K562 (cell line): ENCODE measurements around the gene HTT-AS. TPM values are rescaled to one million over a fixed set of nuclear protein-coding genes. Genes with fewer than 3 reads are reported as not detected.

Experiments
- ATAC-seq: fragments of 200-7000 bp; cut with Tn5 transposase; 3 replicates; pipeline ENCODE4 v1.9.1; 2020; ENCODE audit warnings: moderate library complexity
- BruUV-seq: library from RNA; stranded (reverse); fragments of 400-500 nt; replicated peaks from 2 replicates; lab custom pipeline; 2021; lab: Mats Ljungman, UMichigan
- CTCF ChIA-PET: fragments of 300-600 bp; formaldehyde crosslinking; extraction: SDS; loops from one replicate; lab custom pipeline; 2021; ENCODE audit warnings: low intra/inter-chr PET ratio; lab: Yijun Ruan, JAX
- POLR2A ChIA-PET: fragments of 300-600, 350-650 bp; sonication (Branson Sonifier 250); formaldehyde crosslinking; extraction: SDS; loops from one replicate; lab custom pipeline; 2021; ENCODE audit warnings: antibody characterized with exemption, inconsistent platforms; lab: Yijun Ruan, JAX
- DNase-seq, 4 experiments: peaks; one replicate each; pipeline versions ENCODE4 v3.0.0 to v3.0.0-alpha.2; 2011 to 2018; ENCODE audit warnings: low spot score in 3 of 4, mixed read lengths in 3 of 4; ENCODE audit errors: extremely low read depth in 1 of 4
- FAIRE-seq: peaks from 2 replicates; lab custom pipeline; 2011; peaks lifted over from hg19 to GRCh38; lab: Jason Lieb, UNC
- H2AFZ ChIP-seq: 2 replicates; pipeline ENCODE4 v1.6.0; 2011; ENCODE audit warnings: low read depth, low read length, control low read depth, inconsistent platforms
- H3K27ac ChIP-seq: fragments of 200-600 bp; 3 replicates; pipeline ENCODE4 v1.8.0; 2011; ENCODE audit warnings: low read depth, mild to moderate bottlenecking, control low read depth, inconsistent platforms, low read length, moderate library complexity, mixed read lengths; ENCODE audit errors: extremely low read depth
- H3K27me3 ChIP-seq, 2 experiments: fragments of 300-600 bp in 1 of 2; 2 replicates in 1 of 2; 3 replicates in 1 of 2; pipeline versions ENCODE4 v1.6.0 to v1.8.0; 2011; ENCODE audit warnings: inconsistent platforms in 2 of 2, low read length in 2 of 2, mild to moderate bottlenecking in 1 of 2, mixed read lengths in 1 of 2, moderate library complexity in 1 of 2; ENCODE audit not compliant: control insufficient read depth in 2 of 2, insufficient read depth in 2 of 2
- H3K36me3 ChIP-seq: fragments of 300-600 bp; 3 replicates; pipeline ENCODE4 v1.8.0; 2011; ENCODE audit warnings: mild to moderate bottlenecking, low read length, inconsistent platforms; ENCODE audit not compliant: control insufficient read depth, insufficient read depth
- H3K4me1 ChIP-seq, 2 experiments: fragments of 200-600 bp in 1 of 2; replicated peaks in 1 of 2; 2 replicates in 1 of 2; 3 replicates in 1 of 2; pipeline versions ENCODE4 v1.5.1 to v1.8.0; 2011; ENCODE audit warnings: inconsistent platforms in 2 of 2, low read length in 2 of 2, mild to moderate bottlenecking in 1 of 2, mixed read lengths in 1 of 2, moderate library complexity in 1 of 2; ENCODE audit not compliant: control insufficient read depth in 2 of 2, insufficient read depth in 2 of 2
- H3K4me2 ChIP-seq: 2 replicates; pipeline ENCODE4 v1.6.1; 2011; ENCODE audit warnings: low read length, control low read depth, inconsistent platforms, mixed read lengths; ENCODE audit not compliant: insufficient read depth
- H3K4me3 ChIP-seq: fragments of 200-600 bp; sonication (generic), shearing (Covaris generic); 2 replicates; pipeline ENCODE4 v1.5.1; 2016; ENCODE audit warnings: control low read depth, inconsistent platforms
- H3K79me2 ChIP-seq: fragments of 200-600 bp; 3 replicates; pipeline ENCODE4 v1.8.0; 2011; ENCODE audit warnings: low read length, inconsistent platforms; ENCODE audit not compliant: control insufficient read depth, insufficient read depth
- H3K9ac ChIP-seq, 2 experiments: 2 replicates each; pipeline versions ENCODE4 v1.6.0 to v1.6.1; 2011; ENCODE audit warnings: low read depth in 2 of 2, low read length in 2 of 2, control low read depth in 1 of 2, inconsistent platforms in 1 of 2, mild to moderate bottlenecking in 1 of 2, mixed read lengths in 1 of 2; ENCODE audit not compliant: insufficient read depth in 1 of 2
- H3K9me1 ChIP-seq: one replicate; pipeline ENCODE4 v1.6.0; 2011; ENCODE audit warnings: inconsistent platforms, mild to moderate bottlenecking, low read length, moderate library complexity; ENCODE audit not compliant: control insufficient read depth, insufficient read depth
- H3K9me3 ChIP-seq: replicated peaks from 2 replicates; pipeline ENCODE4 v1.5.1; 2011; ENCODE audit warnings: low read depth, low read length, inconsistent platforms; ENCODE audit not compliant: control insufficient read depth, insufficient read depth
- H4K20me1 ChIP-seq: replicated peaks from 2 replicates; pipeline ENCODE4 v1.6.1; 2011; ENCODE audit warnings: low read length, inconsistent platforms, mixed read lengths; ENCODE audit not compliant: control insufficient read depth, insufficient read depth
- ETV1 ChIP-seq: fragments of 450-650 bp; conservative IDR thresholded peaks from 2 replicates; pipeline ENCODE4 v1.6.1; 2016; ENCODE audit warnings: missing genetic modification characterization, control low read depth, low read depth, missing compliant biosample characterization
- FOXK1 ChIP-seq: sonication (generic); formaldehyde crosslinking; IDR thresholded peaks from 2 replicates; pipeline ENCODE4 v1.8.0; 2022; ENCODE audit warnings: missing genetic modification reagents, mild to moderate bottlenecking, borderline replicate concordance
- JUNB ChIP-seq: fragments of 450-650 bp; formaldehyde crosslinking; conservative IDR thresholded peaks from 2 replicates; pipeline ENCODE4 v1.4.0; 2020; ENCODE audit warnings: mild to moderate bottlenecking
- MBD2 ChIP-seq: sonication (generic); IDR thresholded peaks from 2 replicates; pipeline ENCODE4 v1.6.1; 2016; ENCODE audit warnings: low read depth, borderline replicate concordance
- MTF1 ChIP-seq: fragments of 250-450 bp; sonication (Bioruptor Pico); IDR thresholded peaks from 2 replicates; pipeline ENCODE4 v1.9.0; 2021; ENCODE audit warnings: moderate library complexity, mild to moderate bottlenecking, inconsistent platforms, borderline replicate concordance
- NFE2 ChIP-seq: IDR thresholded peaks from 2 replicates; pipeline ENCODE4 v1.6.1; 2014; ENCODE audit warnings: antibody characterized with exemption, low read depth
- OTX1 ChIP-seq: fragments of 450-650 bp; formaldehyde crosslinking; IDR thresholded peaks from 2 replicates; pipeline ENCODE4 v1.4.0; 2022; ENCODE audit warnings: mild to moderate bottlenecking
- PML ChIP-seq: IDR thresholded peaks from 2 replicates; pipeline ENCODE4 v1.6.1; 2012; ENCODE audit warnings: low read length, inconsistent platforms
- TCFL5 ChIP-seq: fragments of 250-450 bp; sonication (Bioruptor Pico); conservative IDR thresholded peaks from 2 replicates; pipeline ENCODE4 v1.6.1; 2021; ENCODE audit warnings: mild to moderate bottlenecking, moderate library complexity, matching md5 sums
- TRIM28 ChIP-seq: fragments of 450-650 bp; IDR thresholded peaks from 2 replicates; pipeline ENCODE4 v1.6.1; 2017
- ZNF354B ChIP-seq: fragments of 250-450 bp; sonication (Bioruptor Pico); IDR thresholded peaks from 2 replicates; pipeline ENCODE4 v1.4.0; 2020
- ZNF445 ChIP-seq: fragments of 250-450 bp; sonication (Bioruptor Pico); IDR thresholded peaks from 2 replicates; pipeline ENCODE4 v1.4.0; 2020; ENCODE audit warnings: low read depth, mild to moderate bottlenecking, moderate library complexity
- ZNF583 ChIP-seq: fragments of 250-450 bp; sonication (Bioruptor Pico); IDR thresholded peaks from 2 replicates; pipeline ENCODE4 v1.4.0; 2020
- ZNF76 ChIP-seq: fragments of 250-450 bp; sonication (Bioruptor Pico); IDR thresholded peaks from 2 replicates; pipeline ENCODE4 v1.4.0; 2020; ENCODE audit warnings: mild to moderate bottlenecking, moderate library complexity, borderline replicate concordance
- WGBS: fragments of 100-300 bp; shearing (Covaris generic); methylation state at CpG from one replicate; pipeline ENCODE4 v1.1.6; 2016; ENCODE audit warnings: low coverage, mixed read lengths; ENCODE audit not compliant: insufficient coverage; ENCODE audit errors: missing lambda C conversion rate; 5-methylcytosine and 5-hydroxymethylcytosine counted together
- in situ Hi-C: fragments of 300-500 bp; cut with MboI; formaldehyde crosslinking; loops from 4 replicates; pipeline ENCODE4 v1.15.0; 2018; ENCODE audit warnings: inconsistent platforms, mixed read lengths
- intact Hi-C: fragments of 100-400 bp; cut with micrococcal nuclease; formaldehyde crosslinking; loops from 2 replicates; pipeline ENCODE4 v1.14.2; 2022
- polyA plus RNA-seq, 8 experiments: library from polyadenylated mRNA; depleted of rRNA in 4 of 8; stranded (reverse) in 5 of 8; unstranded in 3 of 8; fragments of >200 nt; fragmentation: Nextera tagmentation in 2 of 8; fragmentation: Illumina TruSeq in 1 of 8; extraction: Ambion mirVana in 2 of 8; extraction: Trizol in 1 of 8; gene quantifications; 2 replicates each; pipeline versions ENCODE4 v1.2.1 to v1.2.3, GENCODE V29; 2011 to 2014; ENCODE audit warnings: inconsistent platforms in 1 of 8, missing spikeins in 1 of 8
- total RNA-seq, 7 experiments: library from RNA; depleted of rRNA in 6 of 7; stranded (reverse); fragments of >200 nt in 6 of 7; fragmentation: Illumina TruSeq in 2 of 7; extraction: Trizol in 2 of 7; gene quantifications; 2 replicates each; pipeline versions ENCODE4 v1.2.1 to v1.2.3, GENCODE V29; 2011 to 2021; ENCODE audit warnings: low replicate concordance in 1 of 7
- TF ChIP-seq, protein P1 (sequence below): fragments of 450-650 bp; IDR thresholded peaks from 2 replicates; pipeline ENCODE4 v1.6.1; 2016; ENCODE audit warnings: antibody characterized with exemption
- TF ChIP-seq, protein P2 (sequence below), 3 experiments: fragments of 200-800 bp in 1 of 3; fragments of 250-450 bp in 1 of 3; fragments of 450-650 bp in 1 of 3; sonication (Bioruptor Pico) in 1 of 3; sonication (Bioruptor generic) in 1 of 3; formaldehyde crosslinking in 1 of 3; IDR thresholded peaks; 2 replicates each; pipeline versions ENCODE4 v1.6.1 to v1.8.0; 2016 to 2022; ENCODE audit warnings: mild to moderate bottlenecking in 2 of 3, missing genetic modification characterization in 2 of 3, missing compliant biosample characterization in 1 of 3, moderate library complexity in 1 of 3
- TF ChIP-seq, protein P3 (sequence below): sonication (generic); formaldehyde crosslinking; IDR thresholded peaks from 2 replicates; pipeline ENCODE4 v1.8.0; 2022; ENCODE audit warnings: mild to moderate bottlenecking, low read depth, missing genetic modification reagents

Gene HTT-AS
- total and polyA plus RNA-seq, 9 of the 15 experiments (the other 6 are each of a cell fraction or from before 2014, with no cell fraction given), result not detected

DNA sequence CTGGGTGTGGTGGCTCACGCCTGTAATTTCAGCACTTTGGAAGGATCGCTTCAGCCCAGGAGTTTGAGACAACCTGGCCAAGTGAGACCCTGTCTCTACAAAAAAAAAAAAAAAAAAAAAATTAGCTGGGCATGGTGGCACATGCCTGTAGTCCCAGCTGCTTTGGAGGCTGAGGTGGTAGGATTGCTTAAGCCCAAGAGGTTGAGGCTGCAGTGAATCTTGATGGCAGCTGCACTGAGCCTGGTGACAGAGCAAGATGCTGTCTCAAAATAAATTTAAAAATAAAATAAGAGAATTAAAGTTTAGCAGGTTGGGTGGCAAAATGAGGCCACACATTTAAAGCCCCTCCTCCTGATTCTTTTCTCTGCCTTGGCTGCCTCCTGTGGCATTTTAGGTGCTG is 47.3 kb upstream of the HTT-AS start:
- Histone ChIP-seq H3K9me1 (no peaks in the 10 kb centered on the region), H3K36me3 (peaks cover 18% of the 10 kb centered on the region; the same call in 2 of the 3 replicates), H3K9ac (no peak overlapping the region), H3K79me2 (no peaks in the 10 kb centered on the region), H3K4me1 (no peaks in the 10 kb centered on the region), H3K27me3 (no peaks in the 10 kb centered on the region), H3K27ac (no peak overlapping the region), H3K4me3 (no peak overlapping the region), H2AFZ (no peak overlapping the region), H4K20me1 (no peaks in the 10 kb centered on the region), H3K9me3 (no peaks in the 10 kb centered on the region), H3K4me2 (no peak overlapping the region)
- ATAC-seq, result no peak
- POLR2A ChIA-PET, result no interaction called here
- in situ Hi-C loops (no loop called here), intact Hi-C loops (no loop called here)
- TF ChIP-seq ZNF445 (no peak), TCFL5 (CRISPR knock-in tag) (no peak), FOXK1 (CRISPR knock-in tag) (no peak), ZNF583 (no peak), MTF1 (CRISPR knock-in tag) (no peak), MBD2 (no peak), NFE2 (no peak), JUNB (no peak), OTX1 (CRISPR knock-in tag) (no peak), ETV1 (tag) (no peak), PML (no peak), TRIM28 (no peak), ZNF354B (no peak), ZNF76 (CRISPR knock-in tag) (no peak)
- TF ChIP-seq, protein P1, sequence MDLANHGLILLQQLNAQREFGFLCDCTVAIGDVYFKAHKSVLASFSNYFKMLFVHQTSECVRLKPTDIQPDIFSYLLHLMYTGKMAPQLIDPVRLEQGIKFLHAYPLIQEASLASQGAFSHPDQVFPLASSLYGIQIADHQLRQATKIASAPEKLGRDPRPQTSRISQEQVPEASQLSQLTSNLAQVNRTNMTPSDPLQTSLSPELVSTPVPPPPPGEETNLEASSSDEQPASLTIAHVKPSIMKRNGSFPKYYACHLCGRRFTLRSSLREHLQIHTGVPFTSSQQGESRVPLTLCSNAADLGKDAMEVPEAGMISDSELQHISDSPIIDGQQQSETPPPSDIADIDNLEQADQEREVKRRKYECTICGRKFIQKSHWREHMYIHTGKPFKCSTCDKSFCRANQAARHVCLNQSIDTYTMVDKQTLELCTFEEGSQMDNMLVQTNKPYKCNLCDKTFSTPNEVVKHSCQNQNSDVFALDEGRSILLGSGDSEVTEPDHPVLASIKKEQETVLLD, result no peak
- TF ChIP-seq, protein P2, sequence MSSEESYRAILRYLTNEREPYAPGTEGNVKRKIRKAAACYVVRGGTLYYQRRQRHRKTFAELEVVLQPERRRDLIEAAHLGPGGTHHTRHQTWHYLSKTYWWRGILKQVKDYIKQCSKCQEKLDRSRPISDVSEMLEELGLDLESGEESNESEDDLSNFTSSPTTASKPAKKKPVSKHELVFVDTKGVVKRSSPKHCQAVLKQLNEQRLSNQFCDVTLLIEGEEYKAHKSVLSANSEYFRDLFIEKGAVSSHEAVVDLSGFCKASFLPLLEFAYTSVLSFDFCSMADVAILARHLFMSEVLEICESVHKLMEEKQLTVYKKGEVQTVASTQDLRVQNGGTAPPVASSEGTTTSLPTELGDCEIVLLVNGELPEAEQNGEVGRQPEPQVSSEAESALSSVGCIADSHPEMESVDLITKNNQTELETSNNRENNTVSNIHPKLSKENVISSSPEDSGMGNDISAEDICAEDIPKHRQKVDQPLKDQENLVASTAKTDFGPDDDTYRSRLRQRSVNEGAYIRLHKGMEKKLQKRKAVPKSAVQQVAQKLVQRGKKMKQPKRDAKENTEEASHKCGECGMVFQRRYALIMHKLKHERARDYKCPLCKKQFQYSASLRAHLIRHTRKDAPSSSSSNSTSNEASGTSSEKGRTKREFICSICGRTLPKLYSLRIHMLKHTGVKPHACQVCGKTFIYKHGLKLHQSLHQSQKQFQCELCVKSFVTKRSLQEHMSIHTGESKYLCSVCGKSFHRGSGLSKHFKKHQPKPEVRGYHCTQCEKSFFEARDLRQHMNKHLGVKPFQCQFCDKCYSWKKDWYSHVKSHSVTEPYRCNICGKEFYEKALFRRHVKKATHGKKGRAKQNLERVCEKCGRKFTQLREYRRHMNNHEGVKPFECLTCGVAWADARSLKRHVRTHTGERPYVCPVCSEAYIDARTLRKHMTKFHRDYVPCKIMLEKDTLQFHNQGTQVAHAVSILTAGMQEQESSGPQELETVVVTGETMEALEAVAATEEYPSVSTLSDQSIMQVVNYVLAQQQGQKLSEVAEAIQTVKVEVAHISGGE (CRISPR knock-in tag; IDR thresholded peaks at IDR 0.05), result no peak
- TF ChIP-seq, protein P3, sequence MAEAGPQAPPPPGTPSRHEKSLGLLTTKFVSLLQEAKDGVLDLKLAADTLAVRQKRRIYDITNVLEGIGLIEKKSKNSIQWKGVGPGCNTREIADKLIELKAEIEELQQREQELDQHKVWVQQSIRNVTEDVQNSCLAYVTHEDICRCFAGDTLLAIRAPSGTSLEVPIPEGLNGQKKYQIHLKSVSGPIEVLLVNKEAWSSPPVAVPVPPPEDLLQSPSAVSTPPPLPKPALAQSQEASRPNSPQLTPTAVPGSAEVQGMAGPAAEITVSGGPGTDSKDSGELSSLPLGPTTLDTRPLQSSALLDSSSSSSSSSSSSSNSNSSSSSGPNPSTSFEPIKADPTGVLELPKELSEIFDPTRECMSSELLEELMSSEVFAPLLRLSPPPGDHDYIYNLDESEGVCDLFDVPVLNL (CRISPR knock-in tag), result no peak
- CTCF ChIA-PET, result no interaction called here
- DNase-seq, result no peak
- WGBS, result 95% methylated on average over 2 of the region's 2 CpGs
- no TSS peak for BruUV-seq
- no peak for FAIRE-seq
